ENCODE data around the gene KIF1B.

Gene KIF1B

GRCh38 chr1:10325521-10325920 lies 115.2 kb downstream of the KIF1B start:
- Histone ChIP-seq H3K4me3 (ENCODE audit: low read depth, low read length) (no peak overlapping the region), H3K79me2 (ENCODE audit: control insufficient read depth, insufficient read depth, low read length, unreplicated experiment) (no peaks in the 10 kb centered on the region), H3K36me3 (ENCODE audit: insufficient read depth, low read length) (peaks cover 8% of the 10 kb centered on the region; the same call in 1 of the 2 replicates), H2AFZ (ENCODE audit: low read length, unreplicated experiment) (no peak overlapping the region), H3K27ac (ENCODE audit: low read depth, low read length) (no peak overlapping the region), H3K4me1 (ENCODE audit: control insufficient read depth, insufficient read depth, low read length, unreplicated experiment) (no peaks in the 10 kb centered on the region), H3K27me3 (ENCODE audit: insufficient read depth, low read length) (no peaks in the 10 kb centered on the region)

- H3K27ac ChIP-seq (ENCODE audit: low read depth, low read length): no peak overlapping the region
- H3K4me1 ChIP-seq (ENCODE audit: control insufficient read depth, insufficient read depth, low read length, unreplicated experiment): no peaks in the 10 kb centered on the region
- no peak overlapping the region for H3K4me3 ChIP-seq (ENCODE audit: low read depth, low read length)
- H2AFZ ChIP-seq (ENCODE audit: low read length, unreplicated experiment): no peak overlapping the region
- H3K36me3 ChIP-seq (ENCODE audit: insufficient read depth, low read length): peaks cover 8% of the 10 kb centered on the region; the same call in 1 of the 2 replicates
- no peaks in the 10 kb centered on the region for H3K27me3 ChIP-seq (ENCODE audit: insufficient read depth, low read length)
- H3K79me2 ChIP-seq (ENCODE audit: control insufficient read depth, insufficient read depth, low read length, unreplicated experiment): no peaks in the 10 kb centered on the region
These were observed 115.9 kb downstream of the KIF1B start for GRCh38 chr1:10326251-10326650.

GRCh38 chr1:10328180-10328963 lies 118.0 kb downstream of the KIF1B start:
- Histone ChIP-seq H3K4me1 (ENCODE audit: control insufficient read depth, insufficient read depth, low read length, unreplicated experiment) (no peaks in the 10 kb centered on the region), H3K36me3 (ENCODE audit: insufficient read depth, low read length) (0 out of 2 replicates have a peak, but pooled peaks cover 3% of the 10 kb centered on the region), H3K79me2 (ENCODE audit: control insufficient read depth, insufficient read depth, low read length, unreplicated experiment) (no peaks in the 10 kb centered on the region), H3K27me3 (ENCODE audit: insufficient read depth, low read length) (no peaks in the 10 kb centered on the region), H3K27ac (ENCODE audit: low read depth, low read length) (no peak overlapping the region), H2AFZ (ENCODE audit: low read length, unreplicated experiment) (no peak overlapping the region), H3K4me3 (ENCODE audit: low read depth, low read length) (no peak overlapping the region)

- H3K4me3 ChIP-seq (ENCODE audit: low read depth, low read length): no peak overlapping the region
- H3K27me3 ChIP-seq (ENCODE audit: insufficient read depth, low read length): no peaks in the 10 kb centered on the region
- no peaks in the 10 kb centered on the region; the same call in 1 of the 2 replicates for H3K36me3 ChIP-seq (ENCODE audit: insufficient read depth, low read length)
- no peaks in the 10 kb centered on the region for H3K4me1 ChIP-seq (ENCODE audit: control insufficient read depth, insufficient read depth, low read length, unreplicated experiment)
- H2AFZ ChIP-seq (ENCODE audit: low read length, unreplicated experiment): no peak overlapping the region
- no peak overlapping the region for H3K27ac ChIP-seq (ENCODE audit: low read depth, low read length)
- H3K79me2 ChIP-seq (ENCODE audit: control insufficient read depth, insufficient read depth, low read length, unreplicated experiment): no peaks in the 10 kb centered on the region
These were observed 127.1 kb downstream of the KIF1B start for GRCh38 chr1:10337436-10337835.

GRCh38 chr1:10338047-10338446 lies 127.7 kb downstream of the KIF1B start:
- H3K79me2 ChIP-seq (ENCODE audit: control insufficient read depth, insufficient read depth, low read length, unreplicated experiment): no peaks in the 10 kb centered on the region
- no peak overlapping the region for H3K4me3 ChIP-seq (ENCODE audit: low read depth, low read length)
- H3K27me3 ChIP-seq (ENCODE audit: insufficient read depth, low read length): no peaks in the 10 kb centered on the region
- no peaks in the 10 kb centered on the region for H3K4me1 ChIP-seq (ENCODE audit: control insufficient read depth, insufficient read depth, low read length, unreplicated experiment)
- no peak overlapping the region for H2AFZ ChIP-seq (ENCODE audit: low read length, unreplicated experiment)
- H3K27ac ChIP-seq (ENCODE audit: low read depth, low read length): no peak overlapping the region
- H3K36me3 ChIP-seq (ENCODE audit: insufficient read depth, low read length): no peaks in the 10 kb centered on the region; the same call in 1 of the 2 replicates

GRCh38 chr1:10338611-10339010 lies 128.2 kb downstream of the KIF1B start:
- Histone ChIP-seq H3K36me3 (ENCODE audit: insufficient read depth, low read length) (no peaks in the 10 kb centered on the region; the same call in 1 of the 2 replicates), H3K79me2 (ENCODE audit: control insufficient read depth, insufficient read depth, low read length, unreplicated experiment) (no peaks in the 10 kb centered on the region), H2AFZ (ENCODE audit: low read length, unreplicated experiment) (no peak overlapping the region), H3K27ac (ENCODE audit: low read depth, low read length) (no peak overlapping the region), H3K4me3 (ENCODE audit: low read depth, low read length) (no peak overlapping the region), H3K27me3 (ENCODE audit: insufficient read depth, low read length) (no peaks in the 10 kb centered on the region), H3K4me1 (ENCODE audit: control insufficient read depth, insufficient read depth, low read length, unreplicated experiment) (no peaks in the 10 kb centered on the region)

GRCh38 chr1:10339036-10339567 lies 128.7 kb downstream of the KIF1B start:
- no peaks in the 10 kb centered on the region for H3K4me1 ChIP-seq (ENCODE audit: control insufficient read depth, insufficient read depth, low read length, unreplicated experiment)
- no peaks in the 10 kb centered on the region for H3K27me3 ChIP-seq (ENCODE audit: insufficient read depth, low read length)
- H3K27ac ChIP-seq (ENCODE audit: low read depth, low read length): no peak overlapping the region
- no peaks in the 10 kb centered on the region; the same call in 1 of the 2 replicates for H3K36me3 ChIP-seq (ENCODE audit: insufficient read depth, low read length)
- H2AFZ ChIP-seq (ENCODE audit: low read length, unreplicated experiment): no peak overlapping the region
- no peak overlapping the region for H3K4me3 ChIP-seq (ENCODE audit: low read depth, low read length)
- H3K79me2 ChIP-seq (ENCODE audit: control insufficient read depth, insufficient read depth, low read length, unreplicated experiment): no peaks in the 10 kb centered on the region

GRCh38 chr1:10339815-10340214 lies 129.4 kb downstream of the KIF1B start:
- Histone ChIP-seq H3K4me1 (ENCODE audit: control insufficient read depth, insufficient read depth, low read length, unreplicated experiment) (no peaks in the 10 kb centered on the region), H3K79me2 (ENCODE audit: control insufficient read depth, insufficient read depth, low read length, unreplicated experiment) (no peaks in the 10 kb centered on the region), H2AFZ (ENCODE audit: low read length, unreplicated experiment) (no peak overlapping the region), H3K36me3 (ENCODE audit: insufficient read depth, low read length) (no peaks in the 10 kb centered on the region; the same call in 1 of the 2 replicates), H3K4me3 (ENCODE audit: low read depth, low read length) (no peak overlapping the region), H3K27ac (ENCODE audit: low read depth, low read length) (no peak overlapping the region), H3K27me3 (ENCODE audit: insufficient read depth, low read length) (no peaks in the 10 kb centered on the region)

GRCh38 chr1:10340930-10341590 lies 130.7 kb downstream of the KIF1B start:
- Histone ChIP-seq H3K79me2 (ENCODE audit: control insufficient read depth, insufficient read depth, low read length, unreplicated experiment) (no peaks in the 10 kb centered on the region), H3K36me3 (ENCODE audit: insufficient read depth, low read length) (no peaks in the 10 kb centered on the region), H3K27me3 (ENCODE audit: insufficient read depth, low read length) (no peaks in the 10 kb centered on the region), H3K4me3 (ENCODE audit: low read depth, low read length) (no peak overlapping the region), H3K4me1 (ENCODE audit: control insufficient read depth, insufficient read depth, low read length, unreplicated experiment) (no peaks in the 10 kb centered on the region), H2AFZ (ENCODE audit: low read length, unreplicated experiment) (no peak overlapping the region), H3K27ac (ENCODE audit: low read depth, low read length) (no peak overlapping the region)

GRCh38 chr1:10347109-10347508 lies 136.7 kb downstream of the KIF1B start:
- Histone ChIP-seq H3K4me1 (ENCODE audit: control insufficient read depth, insufficient read depth, low read length, unreplicated experiment) (no peaks in the 10 kb centered on the region), H2AFZ (ENCODE audit: low read length, unreplicated experiment) (no peak overlapping the region), H3K36me3 (ENCODE audit: insufficient read depth, low read length) (no peaks in the 10 kb centered on the region), H3K4me3 (ENCODE audit: low read depth, low read length) (no peak overlapping the region), H3K27ac (ENCODE audit: low read depth, low read length) (no peak overlapping the region), H3K27me3 (ENCODE audit: insufficient read depth, low read length) (no peaks in the 10 kb centered on the region), H3K79me2 (ENCODE audit: control insufficient read depth, insufficient read depth, low read length, unreplicated experiment) (no peaks in the 10 kb centered on the region)

Measured in ACC112 (cell line).